ENCODE data around the gene CD248. TPM values are rescaled to one million over a fixed set of nuclear protein-coding genes. Genes with fewer than 3 reads are reported as not detected.

CD248 gene
- total RNA-seq, 1 donor = 85.1 TPM

DNA sequence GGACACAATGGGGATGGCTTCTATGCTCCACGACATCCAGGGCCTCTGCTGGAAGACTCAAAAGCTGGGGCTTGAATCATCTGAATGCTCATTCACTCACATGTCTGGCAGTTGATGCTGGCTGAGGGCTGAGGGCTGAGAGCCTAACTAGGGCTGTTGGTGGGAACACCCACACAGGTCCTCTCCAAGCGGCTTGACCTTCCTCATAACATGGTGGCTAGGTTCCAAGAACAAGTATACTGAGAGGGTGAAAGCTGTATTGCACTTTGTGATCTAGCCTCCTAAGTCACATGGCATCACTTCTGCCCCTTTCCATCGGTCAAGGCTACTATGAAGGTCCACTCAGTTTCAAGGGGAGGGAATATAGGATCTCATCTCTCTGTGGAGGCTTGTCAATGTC lies 17.7 kb downstream of the CD248 start:
- TF ChIP-seq, protein P1, sequence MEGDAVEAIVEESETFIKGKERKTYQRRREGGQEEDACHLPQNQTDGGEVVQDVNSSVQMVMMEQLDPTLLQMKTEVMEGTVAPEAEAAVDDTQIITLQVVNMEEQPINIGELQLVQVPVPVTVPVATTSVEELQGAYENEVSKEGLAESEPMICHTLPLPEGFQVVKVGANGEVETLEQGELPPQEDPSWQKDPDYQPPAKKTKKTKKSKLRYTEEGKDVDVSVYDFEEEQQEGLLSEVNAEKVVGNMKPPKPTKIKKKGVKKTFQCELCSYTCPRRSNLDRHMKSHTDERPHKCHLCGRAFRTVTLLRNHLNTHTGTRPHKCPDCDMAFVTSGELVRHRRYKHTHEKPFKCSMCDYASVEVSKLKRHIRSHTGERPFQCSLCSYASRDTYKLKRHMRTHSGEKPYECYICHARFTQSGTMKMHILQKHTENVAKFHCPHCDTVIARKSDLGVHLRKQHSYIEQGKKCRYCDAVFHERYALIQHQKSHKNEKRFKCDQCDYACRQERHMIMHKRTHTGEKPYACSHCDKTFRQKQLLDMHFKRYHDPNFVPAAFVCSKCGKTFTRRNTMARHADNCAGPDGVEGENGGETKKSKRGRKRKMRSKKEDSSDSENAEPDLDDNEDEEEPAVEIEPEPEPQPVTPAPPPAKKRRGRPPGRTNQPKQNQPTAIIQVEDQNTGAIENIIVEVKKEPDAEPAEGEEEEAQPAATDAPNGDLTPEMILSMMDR (IDR thresholded peaks at IDR 0.05; ENCODE audit: insufficient read depth, low read depth, low read length) = no peak
- DNase-seq (ENCODE audit: low read depth) = no peak
- no peak overlapping the region for H3K4me3 ChIP-seq (ENCODE audit: low read depth, low read length)

DNA sequence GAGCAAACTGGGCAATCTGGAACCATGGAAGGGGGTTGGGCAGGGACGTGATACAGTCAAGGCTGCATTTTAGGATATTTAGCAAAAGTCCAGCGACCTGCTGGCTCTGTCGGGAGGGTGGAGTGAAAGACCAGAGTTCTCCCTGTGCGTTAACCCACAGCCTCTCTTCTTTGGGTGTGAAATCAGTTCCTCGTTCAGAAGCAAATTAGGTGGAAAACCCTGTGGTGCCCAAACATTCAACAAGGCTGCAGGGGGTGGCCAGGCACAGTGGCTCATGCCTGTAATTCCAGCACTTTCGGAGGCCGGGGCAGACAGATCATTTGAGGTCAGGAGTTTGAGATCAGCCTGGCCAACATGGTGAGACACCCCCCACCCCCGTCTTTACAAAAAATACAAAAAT lies 19.2 kb downstream of the CD248 start:
- DNase-seq (ENCODE audit: low read depth) = no peak
- H3K4me3 ChIP-seq (ENCODE audit: low read depth, low read length) = no peak overlapping the region
- TF ChIP-seq, protein P1 (IDR thresholded peaks at IDR 0.05; ENCODE audit: insufficient read depth, low read depth, low read length) = no peak

DNA sequence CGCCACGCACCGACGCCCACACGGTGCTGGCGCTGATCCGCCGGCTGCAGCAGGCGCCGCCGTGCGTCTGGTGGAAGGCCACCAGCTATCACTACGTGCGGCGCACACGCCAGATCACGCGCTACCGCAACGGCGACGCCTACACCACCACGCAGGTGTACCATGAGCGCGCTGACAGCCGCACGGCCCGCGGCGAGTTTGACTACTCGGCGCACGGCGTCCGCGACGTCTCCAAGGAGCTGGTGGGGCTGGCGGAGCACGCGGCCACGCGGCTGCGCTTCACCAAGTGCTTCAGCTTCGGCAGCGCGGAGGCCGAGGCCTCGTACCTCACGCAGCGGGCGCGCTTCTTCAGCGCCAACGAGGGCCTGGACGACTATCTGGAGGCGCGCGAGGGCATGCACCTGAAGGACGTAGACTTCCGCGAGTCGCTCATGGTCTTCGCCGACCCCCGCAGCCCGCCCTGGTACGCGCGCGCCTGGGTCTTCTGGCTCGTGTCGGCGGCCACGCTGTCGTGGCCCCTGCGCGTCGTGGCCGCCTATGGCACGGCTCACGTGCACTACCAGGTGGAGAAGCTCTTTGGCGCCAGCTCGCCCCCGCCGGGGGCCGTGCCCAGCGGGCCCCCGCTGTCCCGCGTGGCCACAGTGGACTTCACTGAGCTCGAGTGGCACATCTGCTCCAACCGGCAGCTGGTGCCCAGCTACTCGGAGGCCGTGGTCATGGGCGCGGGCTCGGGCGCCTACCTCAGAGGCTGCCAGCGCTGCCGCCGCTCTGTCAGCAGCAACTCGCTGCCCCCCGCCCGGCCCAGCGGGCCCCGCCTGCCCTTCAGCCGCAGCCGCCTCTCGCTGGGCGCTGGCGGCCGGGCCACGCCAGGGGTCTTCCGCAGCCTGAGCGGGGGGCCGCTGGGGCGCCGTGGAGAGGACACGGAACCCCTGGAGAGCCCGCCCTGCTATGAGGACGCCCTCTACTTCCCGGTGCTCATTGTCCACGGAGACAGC lies 21.9 kb downstream of the CD248 start:
- TF ChIP-seq, protein P1 (IDR thresholded peaks at IDR 0.05; ENCODE audit: insufficient read depth, low read depth, low read length) = no peak
- DNase-seq (ENCODE audit: low read depth) = no peak
- no peak overlapping the region for H3K4me3 ChIP-seq (ENCODE audit: low read depth, low read length)

GRCh38 chr11:66293777-66294625 lies 22.8 kb downstream of the CD248 start:
- DNase-seq (ENCODE audit: low read depth) = no peak
- TF ChIP-seq, protein P1 (IDR thresholded peaks at IDR 0.05; ENCODE audit: insufficient read depth, low read depth, low read length) = no peak

DNA sequence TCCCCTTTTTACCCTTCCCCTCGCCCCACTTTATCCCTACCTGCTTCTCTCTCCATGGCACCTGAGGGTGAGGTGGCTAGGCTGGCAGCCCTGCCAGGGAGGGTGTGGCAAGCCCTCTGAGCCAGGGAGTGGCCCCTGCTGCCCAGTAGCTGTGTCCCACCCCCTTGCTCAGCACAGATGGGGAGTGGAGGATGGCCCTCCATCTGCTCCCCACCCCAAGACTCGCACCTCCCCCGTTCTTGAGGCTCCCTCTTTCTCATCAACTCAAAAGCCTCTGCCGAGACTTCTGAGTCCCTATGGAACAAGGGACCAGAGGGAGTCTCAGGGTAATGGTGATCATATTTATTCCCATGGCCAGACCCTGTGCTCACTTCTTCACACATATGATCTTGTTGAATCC lies 23.5 kb downstream of the CD248 start:
- H3K4me3 ChIP-seq (ENCODE audit: low read depth, low read length) = no peak overlapping the region
- TF ChIP-seq, protein P1 (IDR thresholded peaks at IDR 0.05; ENCODE audit: insufficient read depth, low read depth, low read length) = no peak
- DNase-seq (ENCODE audit: low read depth) = no peak

More at GRCh38 chr11:66293777-66294625, 22.8 kb downstream of the CD248 start:
- no peak overlapping the region for H3K4me3 ChIP-seq (ENCODE audit: low read depth, low read length)

GRCh38 chr11:66292543-66293332 lies 24.1 kb downstream of the CD248 start:
- H3K4me3 ChIP-seq (ENCODE audit: low read depth, low read length) = no peak overlapping the region
- TF ChIP-seq, protein P1 (IDR thresholded peaks at IDR 0.05; ENCODE audit: insufficient read depth, low read depth, low read length) = no peak
- no peak for DNase-seq (ENCODE audit: low read depth)

Measured in fibroblast of villous mesenchyme (primary cell).